ENCODE data around the gene DISP2. TPM values are rescaled to one million over a fixed set of nuclear protein-coding genes. Genes with fewer than 3 reads are reported as not detected.

Gene DISP2
- total RNA-seq, 1 experiment from 2014 or later: 1.3 TPM

- Histone ChIP-seq H3T11ph (ENCODE audit: low read length) (no peak overlapping the region), H2BK12ac (ENCODE audit: insufficient read length, low read depth, low read length) (no peak overlapping the region), H3K9me3 (ENCODE audit: control insufficient read depth, low read depth, low read length) (no peaks in the 10 kb centered on the region), H2BK5ac (ENCODE audit: insufficient read length, low read length) (no peak overlapping the region), H4K5ac (ENCODE audit: insufficient read length, low read depth, low read length) (no peak overlapping the region), H3K27me3 (ENCODE audit: insufficient read depth, low read length) (no peaks in the 10 kb centered on the region), H3K4ac (ENCODE audit: low read depth, low read length) (no peak overlapping the region), H3K18ac (ENCODE audit: insufficient read length, low read depth, low read length) (no peak overlapping the region), H3K56ac (ENCODE audit: insufficient read length, low read depth, low read length) (no peak overlapping the region), H2BK120ac (ENCODE audit: low read depth, low read length, poor library complexity, severe bottlenecking) (no peak overlapping the region), H4K8ac (replicated peaks; ENCODE audit: insufficient read length, low read depth, low read length) (no peak overlapping the region), H3K27ac (ENCODE audit: insufficient read length, low read depth, low read length) (no peak overlapping the region), H2AFZ (ENCODE audit: low read length) (no peak overlapping the region), H3K79me2 (ENCODE audit: insufficient read depth, low read length) (no peaks in the 10 kb centered on the region), H3K23me2 (ENCODE audit: insufficient read length, low read depth, low read length, poor library complexity, severe bottlenecking) (no peaks in the 10 kb centered on the region), H3K23ac (ENCODE audit: insufficient read length, low read depth, low read length) (no peak overlapping the region), H3K9ac (ENCODE audit: extremely low read depth, insufficient read length, low read length) (no peak overlapping the region), H4K91ac (ENCODE audit: insufficient read length, low read depth, low read length) (no peak overlapping the region), H3K4me2 (ENCODE audit: insufficient read depth, insufficient read length, low read length) (no peak overlapping the region), H2AK5ac (ENCODE audit: insufficient read length, low read length) (no peak overlapping the region), H2BK15ac (ENCODE audit: low read depth, low read length) (no peak overlapping the region), H3K79me1 (ENCODE audit: insufficient read depth, low read depth, low read length, poor library complexity, severe bottlenecking) (no peaks in the 10 kb centered on the region), H4K20me1 (ENCODE audit: control insufficient read depth, insufficient read depth, insufficient read length) (no peaks in the 10 kb centered on the region), H3K14ac (ENCODE audit: insufficient read depth, low read length) (no peak overlapping the region), H3K4me1 (ENCODE audit: insufficient read depth, low read length) (peaks cover 10% of the 10 kb centered on the region), H2BK20ac (ENCODE audit: low read depth, low read length, poor library complexity, severe bottlenecking) (no peak overlapping the region)
- DNase-seq: no peak
- WGBS (ENCODE audit: extremely low coverage, insufficient read length, low lambda C conversion rate): no CpG with 5 or more reads among the region's 3 CpGs
- H3K36me3 Mint-ChIP-seq (ENCODE audit: insufficient read depth in 1 of 3, low read depth in 3 of 3): no peaks in the 10 kb centered on the region; a peak in 1 of 7 replicates
- no peak overlapping the region; a peak in 2 of 7 replicates for H3K27ac Mint-ChIP-seq
- H3K4me3 Mint-ChIP-seq: no peak overlapping the region; a peak in 1 of 5 replicates
- peaks cover 12 to 16% of the 10 kb centered on the region in 2 experiments for H3K4me1 Mint-ChIP-seq
- H3K9me3 Mint-ChIP-seq: no peaks in the 10 kb centered on the region
- TF ChIP-seq CTCF (conservative IDR thresholded peaks at IDR 0.05): no peak
- no peaks in the 10 kb centered on the region; the same call in 1 of the 2 replicates for H3K27me3 Mint-ChIP-seq (ENCODE audit: low read depth)
Measured at GRCh38 chr15:40377606-40378005, 19.6 kb downstream of the DISP2 start.
